Astrocyte of the hippocampus (primary cell): Measurements from ENCODE around the gene AGPAT4.
"Not testable (repeated sequence)": the region's sequence is repeated elsewhere in the genome, so short reads cannot be mapped to it uniquely, and the experiment has no call there.

ENCODE experiments used
- DNase-seq: peaks from one replicate; pipeline ENCODE4 v3.0.0; 2011; ENCODE audit warnings: low read depth, low spot score

Gene AGPAT4

DNA sequence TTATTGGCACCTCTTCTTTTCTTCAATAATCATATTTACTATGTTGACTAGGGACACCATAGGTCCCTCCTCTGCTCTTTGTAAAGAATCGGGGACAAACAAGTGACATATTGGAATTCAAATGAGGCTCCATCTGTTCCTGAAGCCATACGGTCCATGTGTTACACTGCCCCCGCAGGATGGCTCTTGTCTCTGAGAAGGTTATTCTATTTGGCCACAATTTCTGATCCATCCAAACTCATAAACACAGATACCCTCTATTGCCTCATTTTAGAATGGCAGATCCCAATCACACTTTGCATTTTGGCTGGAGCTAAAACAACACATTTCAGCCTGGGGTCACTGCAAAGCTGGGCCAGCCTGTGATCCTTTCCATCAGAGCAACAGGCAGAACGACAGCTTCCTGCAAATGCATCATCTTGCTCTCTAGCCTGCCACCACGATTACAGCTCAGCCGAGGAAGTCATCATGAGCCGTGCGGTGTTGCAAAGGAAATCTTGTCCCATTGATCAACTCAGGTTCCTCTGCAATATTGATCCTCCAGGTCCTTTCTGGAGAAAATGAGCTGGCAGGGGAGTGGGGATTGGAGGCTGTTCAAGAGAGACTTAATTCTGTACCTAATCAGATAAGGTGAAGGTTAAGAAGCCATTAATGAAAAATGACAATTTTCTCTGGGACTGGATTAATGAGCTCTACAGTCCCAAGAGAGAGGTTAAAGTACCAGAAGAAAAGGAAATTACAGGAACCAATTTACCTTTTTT, 73.1 kb downstream of the AGPAT4 start:
- no peak for DNase-seq

DNA sequence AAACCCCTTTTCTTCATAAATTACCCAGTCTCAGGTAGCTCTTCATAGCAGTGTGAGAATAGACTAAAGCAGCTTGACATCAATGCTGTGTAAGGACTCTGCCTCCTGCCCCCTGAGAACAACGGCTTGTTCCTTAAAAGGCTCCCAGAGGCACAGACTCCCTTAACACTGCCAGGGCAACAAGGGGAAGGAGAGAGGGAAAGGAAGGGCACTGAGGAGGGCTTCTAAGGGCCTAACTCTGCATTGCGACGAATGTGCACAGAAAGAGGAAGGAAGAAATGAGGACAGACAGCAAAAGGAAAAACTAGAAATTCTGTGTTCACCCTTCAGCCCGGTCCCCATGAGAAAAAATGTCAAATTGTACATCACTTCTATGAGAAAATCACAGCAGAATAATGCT, 74.0 kb downstream of the AGPAT4 start:
- DNase-seq: no peak

DNA sequence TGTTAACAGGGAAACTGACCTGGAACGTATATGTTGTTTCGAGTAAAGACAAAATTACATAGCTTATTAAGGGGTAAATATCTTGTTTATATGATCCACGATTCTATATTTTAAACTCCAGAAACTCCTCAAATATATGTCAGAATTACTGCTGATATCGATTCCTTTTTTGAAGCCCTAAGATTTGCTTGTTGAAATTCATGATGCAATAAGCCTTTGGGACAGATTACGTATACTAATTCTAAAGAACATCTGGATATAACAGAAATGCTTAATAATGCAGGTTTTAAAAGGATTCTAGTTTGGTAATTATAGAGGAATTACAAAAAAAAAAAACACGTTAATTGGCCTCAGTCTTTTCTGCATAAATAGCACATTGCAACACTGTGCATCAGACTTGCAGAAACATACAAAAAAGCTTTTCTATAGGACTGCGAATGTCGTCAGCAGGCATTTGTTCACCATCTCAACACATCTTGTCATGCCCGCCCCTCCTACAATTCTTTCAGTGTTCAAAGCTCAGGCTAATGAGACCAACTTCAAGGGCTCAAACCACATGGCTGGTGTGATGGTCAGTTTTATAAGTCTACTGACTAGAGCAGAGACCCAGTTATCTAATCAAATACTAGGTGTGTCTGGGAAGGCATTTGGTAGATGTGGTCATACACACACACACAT, 74.9 kb downstream of the AGPAT4 start:
- DNase-seq: no peak

GRCh38 chr6:161198176-161198575, 75.7 kb downstream of the AGPAT4 start:
- no peak for DNase-seq

DNA sequence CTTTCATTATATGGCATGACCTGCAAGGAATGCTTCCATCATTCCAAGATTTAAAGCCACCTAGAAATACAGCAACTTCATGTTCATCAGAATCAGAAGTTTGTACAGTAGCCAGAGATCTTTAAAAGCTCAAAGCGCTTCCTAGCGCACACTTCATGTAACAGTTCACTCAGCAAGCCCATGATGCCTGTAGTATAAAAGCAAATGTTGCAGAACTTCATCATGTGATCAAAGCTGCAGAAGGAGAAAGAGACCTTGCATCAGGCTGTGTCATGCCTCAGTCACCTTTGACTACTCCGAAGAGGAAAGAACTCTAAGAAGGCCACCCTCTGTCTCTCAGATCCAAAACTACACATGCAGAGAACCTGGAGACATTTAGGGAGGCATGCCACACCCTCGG, 78.5 kb downstream of the AGPAT4 start:
- DNase-seq: no peak

- DNase-seq: no peak
These were observed 79.5 kb downstream of the AGPAT4 start for GRCh38 chr6:161194374-161194773.

DNA sequence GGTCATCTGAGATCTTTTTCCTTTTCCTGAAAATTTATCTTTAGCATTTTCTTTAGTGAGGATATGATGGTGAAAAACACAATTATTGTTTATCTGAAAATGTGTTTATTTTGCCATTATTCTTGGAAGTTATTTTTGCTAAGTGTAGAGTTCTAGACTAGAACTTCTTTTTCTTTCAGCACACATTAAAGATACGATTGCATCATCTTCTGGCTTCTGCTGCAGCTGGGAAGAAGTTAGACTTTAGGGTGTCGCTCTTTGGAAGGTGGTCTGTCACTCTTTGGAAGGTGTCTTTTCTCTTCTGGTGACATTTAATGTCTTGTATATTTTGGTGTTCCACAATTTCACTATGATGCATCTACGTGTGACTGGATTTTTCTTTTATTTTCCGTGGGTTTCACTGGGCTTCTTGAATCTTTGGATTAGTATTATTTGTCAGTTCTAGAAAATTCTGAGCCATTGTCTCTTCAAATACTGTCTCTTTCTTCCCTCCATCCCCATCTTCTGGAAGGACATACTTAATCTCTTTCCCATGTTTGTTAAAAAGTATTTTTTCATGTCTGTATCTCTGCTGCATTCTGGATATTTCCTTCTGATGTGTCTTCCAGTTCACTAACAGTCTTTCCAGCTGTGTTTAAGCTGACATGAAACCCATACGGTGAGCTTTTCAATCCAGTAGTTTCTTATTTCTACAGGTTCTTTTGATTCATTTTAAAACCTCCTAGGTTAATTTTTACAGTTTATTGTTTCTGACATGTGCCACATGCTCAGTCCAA, 81.0 kb downstream of the AGPAT4 start:
- no peak for DNase-seq

GRCh38 chr6:161191671-161192070, 82.2 kb downstream of the AGPAT4 start:
- DNase-seq: no peak

GRCh38 chr6:161191007-161191406, 82.9 kb downstream of the AGPAT4 start:
- DNase-seq: no peak

DNA sequence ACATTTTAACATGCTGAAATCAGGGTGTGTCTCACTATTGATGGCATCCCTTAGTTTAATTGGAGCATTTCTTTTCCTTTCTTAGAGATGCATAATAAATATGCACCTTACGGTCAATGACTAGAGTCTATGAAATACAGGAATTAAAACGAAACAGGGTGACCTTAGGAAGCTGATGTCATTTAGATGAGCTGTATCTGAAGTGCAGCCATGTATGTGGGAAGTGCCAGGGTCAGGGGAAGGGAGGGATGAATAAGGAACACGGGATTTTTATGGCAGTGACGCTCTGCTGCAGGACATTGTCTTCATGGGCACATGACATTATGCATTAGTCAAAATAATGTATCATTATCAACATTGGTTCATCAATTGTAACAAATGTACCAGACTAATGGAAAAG, 84.0 kb downstream of the AGPAT4 start:
- no peak for DNase-seq

DNA sequence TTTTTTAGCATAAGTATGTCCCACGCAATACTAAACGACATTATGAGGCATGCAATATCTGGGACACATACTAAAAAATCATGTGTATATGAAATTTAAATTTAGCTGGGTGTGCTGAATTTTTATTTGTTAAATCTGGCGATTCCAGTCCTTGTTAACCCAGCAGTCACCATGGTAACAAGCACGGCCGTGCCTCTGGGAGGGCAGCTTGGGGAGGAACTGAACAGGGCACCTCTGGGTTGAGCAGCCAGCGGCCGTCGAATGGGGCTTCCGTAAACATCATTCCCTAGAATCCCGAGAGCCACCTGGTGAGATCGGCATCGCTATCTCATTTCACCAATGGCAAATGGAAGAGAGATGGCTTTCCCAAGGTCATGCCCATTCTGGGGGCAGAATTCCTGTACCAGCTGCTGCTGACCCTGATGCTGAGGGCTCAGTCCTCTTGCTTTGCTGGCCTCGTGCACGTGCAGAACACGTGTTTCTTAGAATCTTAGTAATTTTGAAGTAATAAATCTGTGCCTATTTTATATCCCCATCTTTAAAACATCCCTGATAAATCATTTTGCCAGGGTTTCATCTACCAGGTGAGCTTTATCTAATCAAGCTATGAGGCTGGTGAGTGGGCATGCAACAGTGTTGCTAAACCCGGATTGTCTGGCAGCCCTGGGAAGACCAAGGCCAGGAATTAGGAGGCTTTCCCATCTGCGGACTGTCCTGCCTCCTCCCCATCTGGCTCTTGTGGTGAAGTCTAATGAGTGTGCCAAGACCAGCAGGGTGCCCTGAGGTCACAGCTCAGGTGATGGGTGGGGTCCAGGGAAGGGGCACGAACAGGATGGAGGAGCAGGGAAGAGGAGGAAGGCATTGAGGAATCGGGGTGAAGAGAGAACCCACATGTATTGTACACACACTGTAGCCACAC, 85.1 kb downstream of the AGPAT4 start:
- no peak for DNase-seq

DNA sequence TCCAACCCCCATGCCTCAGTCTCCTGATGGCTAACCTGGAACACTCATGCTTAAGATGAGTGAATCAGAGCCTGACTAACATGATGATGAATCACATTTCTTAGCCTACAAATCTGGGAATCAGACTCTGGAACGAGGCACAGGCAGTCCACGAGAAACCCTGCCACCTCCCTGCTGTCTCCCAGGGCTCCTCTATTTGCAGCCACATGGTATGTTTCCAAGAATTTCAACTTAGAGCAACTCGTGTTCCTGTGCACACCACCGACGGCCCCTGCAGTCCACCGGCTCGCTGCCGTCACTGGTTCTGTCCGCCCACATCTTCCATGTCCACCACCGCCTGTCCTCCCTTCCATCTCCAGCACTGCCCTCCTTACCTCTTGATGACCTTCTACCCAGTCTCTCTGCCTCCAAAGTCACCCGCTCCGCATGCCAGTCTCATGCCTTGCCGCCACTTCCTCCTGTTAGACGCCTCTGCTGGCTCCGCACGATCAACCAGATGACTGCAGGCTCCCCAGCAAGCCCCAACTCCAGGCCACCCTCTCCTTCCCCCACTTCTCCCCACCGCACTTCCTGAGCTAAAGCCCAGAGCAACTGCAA, 87.6 kb downstream of the AGPAT4 start:
- peak; percentile 80 for DNase-seq

GRCh38 chr6:161181121-161181520, 92.7 kb downstream of the AGPAT4 start:
- no peak for DNase-seq

DNA sequence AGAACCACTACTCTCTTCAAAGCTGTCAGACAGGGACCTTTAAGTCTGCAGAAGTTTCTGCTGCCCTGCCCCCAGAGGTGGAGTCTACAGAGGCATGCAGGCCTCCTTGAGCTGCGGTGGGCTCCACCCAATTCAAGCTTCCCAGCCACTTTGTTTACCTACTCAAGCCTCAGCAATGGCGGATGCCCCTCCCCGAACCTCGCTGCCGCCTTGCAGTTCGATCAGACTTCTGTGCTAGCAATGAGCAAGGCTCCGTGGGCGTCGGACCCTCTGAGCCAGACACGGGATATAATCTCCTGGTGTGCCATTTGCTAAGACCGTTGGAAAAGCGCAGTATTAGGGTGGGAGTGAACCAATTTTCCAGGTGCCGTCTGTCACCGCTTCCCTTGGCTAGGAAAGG, 95.7 kb downstream of the AGPAT4 start:
- DNase-seq: not testable (repeated sequence)

DNA sequence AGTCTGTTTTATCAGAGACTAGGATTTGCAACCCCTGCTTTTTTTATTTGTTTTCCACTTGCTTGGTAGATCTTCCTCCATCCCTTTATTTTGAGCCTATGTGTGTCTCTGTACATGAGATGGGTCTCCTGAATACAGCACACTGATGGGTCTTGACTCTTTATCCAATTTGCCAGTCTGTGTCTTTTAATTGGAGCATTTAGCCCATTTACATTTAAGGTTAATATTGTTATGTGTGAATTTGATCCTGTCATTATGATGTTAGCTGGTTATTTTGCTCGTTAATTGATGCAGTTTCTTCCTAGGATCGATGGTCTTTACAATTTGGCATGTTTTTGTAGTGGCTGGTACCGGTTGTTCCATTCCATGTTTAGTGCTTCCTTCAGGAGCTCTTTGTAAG, 97.4 kb downstream of the AGPAT4 start:
- not testable (repeated sequence) for DNase-seq

- DNase-seq: not testable (repeated sequence)
These were observed 101.1 kb downstream of the AGPAT4 start for GRCh38 chr6:161172769-161173168.

GRCh38 chr6:161171207-161171606, 102.7 kb downstream of the AGPAT4 start:
- no peak for DNase-seq

GRCh38 chr6:161169696-161170095, 104.2 kb downstream of the AGPAT4 start:
- DNase-seq: peak; percentile 68

DNA sequence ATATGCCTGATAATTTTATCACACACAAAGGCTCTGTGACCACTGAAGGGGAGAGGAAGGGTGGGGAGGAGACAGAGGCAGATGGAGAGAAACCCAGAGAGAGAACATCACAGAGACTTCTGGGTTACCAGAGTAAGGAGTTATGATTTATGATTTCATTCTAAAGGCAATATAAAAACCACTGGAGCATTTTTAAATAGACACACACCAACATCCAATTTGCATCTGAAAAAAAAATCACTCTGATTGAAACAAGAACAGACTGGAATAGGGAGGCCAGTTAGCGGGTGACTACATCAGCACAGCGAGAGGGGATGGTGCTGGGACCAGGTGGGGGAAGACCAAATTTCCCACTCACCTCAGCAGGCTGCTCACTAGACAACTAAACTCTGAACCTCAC, 104.8 kb downstream of the AGPAT4 start:
- DNase-seq: no peak

GRCh38 chr6:161168281-161168891, 105.5 kb downstream of the AGPAT4 start:
- DNase-seq: peak; percentile 90

DNA sequence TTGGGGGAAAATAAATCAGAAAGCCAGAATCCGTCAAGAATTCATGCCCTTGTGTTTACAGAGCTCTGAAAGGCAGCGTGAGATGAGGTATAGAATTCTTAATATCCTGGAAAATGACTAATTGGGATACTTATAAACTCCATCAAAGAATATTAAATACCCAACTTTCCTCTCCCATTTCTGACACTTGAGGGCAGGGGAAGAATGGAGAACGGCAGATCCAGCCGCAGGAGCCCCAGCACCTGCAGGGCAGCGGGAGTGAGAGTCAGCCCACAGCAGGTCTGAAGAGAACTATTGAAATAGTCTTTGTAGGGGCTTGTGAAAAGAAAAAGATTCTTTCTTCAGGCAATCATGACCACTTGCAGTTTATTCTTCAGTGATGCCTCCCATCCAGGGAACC, 107.2 kb downstream of the AGPAT4 start:
- DNase-seq: no peak
